A673 (cell line): ENCODE data around the gene SDF4.

Experiments used
- EZH2 ChIP-seq: fragments of 200-600 bp; sonication (generic); IDR thresholded peaks from 2 replicates; pipeline ENCODE4 v1.6.1; 2017; ENCODE audit warnings: borderline replicate concordance, low read depth, mild to moderate bottlenecking, mixed read lengths, antibody characterized with exemption, low read length; ENCODE audit not compliant: poor library complexity, severe bottlenecking
- TF ChIP-seq, protein P1 (sequence below): fragments of 300-800, 200-600 bp; sonication (generic); conservative IDR thresholded peaks from 2 replicates; pipeline ENCODE4 v1.5.1; 2017; ENCODE audit warnings: low read depth, mild to moderate bottlenecking, antibody characterized with exemption, low read length, moderate library complexity, mixed read lengths

DNA sequence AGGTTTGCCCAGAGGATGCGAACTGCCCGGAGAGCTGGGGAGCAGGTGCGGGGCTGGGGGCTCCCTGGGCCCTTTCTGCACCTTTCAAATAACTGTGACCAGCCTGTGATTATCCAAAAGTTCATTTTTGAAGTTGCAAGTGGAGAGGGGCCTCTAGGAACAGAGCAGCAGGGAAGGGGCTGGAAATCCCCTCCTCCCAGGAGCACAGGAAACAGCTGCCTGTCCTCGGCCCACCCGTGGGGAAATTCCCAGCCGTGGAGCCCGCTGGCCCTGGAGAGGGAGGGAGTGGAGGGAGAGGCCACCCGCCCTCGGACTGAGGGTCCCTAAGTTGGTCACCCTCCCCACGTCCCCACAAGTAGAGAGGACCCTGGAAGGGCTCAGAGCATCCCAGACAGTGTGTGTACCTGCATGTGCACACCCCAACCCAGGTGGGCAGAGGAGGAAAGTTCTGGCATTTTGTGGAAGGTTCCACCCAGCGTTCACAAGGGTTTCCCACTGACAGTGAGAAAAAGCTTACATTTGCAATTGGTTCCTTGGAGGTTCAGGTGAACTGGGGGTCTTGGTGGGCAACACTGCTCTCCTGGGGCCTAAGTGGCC lies 16.6 kb downstream of the SDF4 start:
- TF ChIP-seq, protein P1, sequence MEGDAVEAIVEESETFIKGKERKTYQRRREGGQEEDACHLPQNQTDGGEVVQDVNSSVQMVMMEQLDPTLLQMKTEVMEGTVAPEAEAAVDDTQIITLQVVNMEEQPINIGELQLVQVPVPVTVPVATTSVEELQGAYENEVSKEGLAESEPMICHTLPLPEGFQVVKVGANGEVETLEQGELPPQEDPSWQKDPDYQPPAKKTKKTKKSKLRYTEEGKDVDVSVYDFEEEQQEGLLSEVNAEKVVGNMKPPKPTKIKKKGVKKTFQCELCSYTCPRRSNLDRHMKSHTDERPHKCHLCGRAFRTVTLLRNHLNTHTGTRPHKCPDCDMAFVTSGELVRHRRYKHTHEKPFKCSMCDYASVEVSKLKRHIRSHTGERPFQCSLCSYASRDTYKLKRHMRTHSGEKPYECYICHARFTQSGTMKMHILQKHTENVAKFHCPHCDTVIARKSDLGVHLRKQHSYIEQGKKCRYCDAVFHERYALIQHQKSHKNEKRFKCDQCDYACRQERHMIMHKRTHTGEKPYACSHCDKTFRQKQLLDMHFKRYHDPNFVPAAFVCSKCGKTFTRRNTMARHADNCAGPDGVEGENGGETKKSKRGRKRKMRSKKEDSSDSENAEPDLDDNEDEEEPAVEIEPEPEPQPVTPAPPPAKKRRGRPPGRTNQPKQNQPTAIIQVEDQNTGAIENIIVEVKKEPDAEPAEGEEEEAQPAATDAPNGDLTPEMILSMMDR, result no peak
- TF ChIP-seq EZH2, result no peak
